Spleen (tissue), 7 donors: ENCODE data around the gene BMPR1A.

Experiments used
- CTCF ChIP-seq, 11 experiments: fragments of 200-600 bp in 7 of 11; fragments of 450-650 bp in 4 of 11; sonication (generic) in 4 of 11; IDR thresholded peaks in 8 of 11; conservative IDR thresholded peaks in 3 of 11; 1 replicate in 7 of 11; 2 replicates in 4 of 11; pipeline versions ENCODE4 v1.4.0 to v1.8.0; 2016 to 2021; ENCODE audit warnings: antibody characterized with exemption in 11 of 11, inconsistent platforms in 4 of 11, mild to moderate bottlenecking in 1 of 11
- POLR2A ChIP-seq, 3 donors: fragments of 450-650 bp; IDR thresholded peaks; one replicate each; pipeline ENCODE4 v1.5.1; 2017; ENCODE audit warnings: antibody characterized with exemption in 3 of 3, mild to moderate bottlenecking in 1 of 3
- POLR2AphosphoS5 ChIP-seq, 3 donors: sonication (generic); formaldehyde crosslinking; IDR thresholded peaks; one replicate each; pipeline ENCODE4 v1.5.1; 2017; ENCODE audit warnings: antibody characterized with exemption in 3 of 3
- donor health status: DM: no; HTN: no; CAD: no; lungs with moderate emphysema.
- donor health status: DM: no; HTN: no; CAD: no.
- donor health status: DM: no; HTN: no; CAD: no.

GRCh38 chr10:86724445-86724844, 32.0 kb upstream of the BMPR1A start:
- TF ChIP-seq POLR2AphosphoS5 (IDR thresholded peaks at IDR 0.05) = no peak
- TF ChIP-seq POLR2A (IDR thresholded peaks at IDR 0.05) = no peak
- TF ChIP-seq CTCF (IDR thresholded peaks at IDR 0.05 in 8 of 11, conservative IDR thresholded peaks at IDR 0.05 in 3 of 11) = no peak
